GM23338 (cell line): ENCODE results near the gene PRPSAP1. TPM values are rescaled to one million over a fixed set of nuclear protein-coding genes. Genes with fewer than 3 reads are reported as not detected.

Source experiments
- ATAC-seq: fragments of 200-7000 bp; cut with Tn5 transposase; 3 replicates; pipeline ENCODE4 v1.9.1; 2020
- DNase-seq: peaks from one replicate; pipeline ENCODE4 v3.0.0-alpha.2; 2015; ENCODE audit warnings: low spot score
- H2AFZ ChIP-seq: fragments of 200-600 bp; sonication (generic); 2 replicates; pipeline ENCODE4 v1.8.0; 2016; ENCODE audit warnings: antibody characterized with exemption, mild to moderate bottlenecking, moderate library complexity
- H3F3A ChIP-seq: fragments of 200-600 bp; sonication (generic); replicated peaks from 2 replicates; pipeline ENCODE4 v1.8.0; 2017; ENCODE audit warnings: antibody characterized with exemption, mixed run types, low read depth
- H3K27ac ChIP-seq: fragments of 200-600 bp; sonication (generic); 2 replicates; pipeline ENCODE4 v1.6.1; 2016; ENCODE audit warnings: low read depth
- H3K27me3 ChIP-seq: fragments of 200-600 bp; sonication (generic); 2 replicates; pipeline ENCODE4 v1.8.0; 2016; ENCODE audit warnings: mild to moderate bottlenecking, mixed run types, moderate library complexity; ENCODE audit not compliant: insufficient read depth
- H3K36me3 ChIP-seq: fragments of 200-600 bp; sonication (generic); 2 replicates; pipeline ENCODE4 v1.8.0; 2016; ENCODE audit warnings: mild to moderate bottlenecking; ENCODE audit not compliant: insufficient read depth
- H3K4me1 ChIP-seq: fragments of 200-600 bp; sonication (generic); 2 replicates; pipeline ENCODE4 v1.8.0; 2016; ENCODE audit warnings: mild to moderate bottlenecking, moderate library complexity; ENCODE audit not compliant: insufficient read depth
- H3K4me2 ChIP-seq: fragments of 200-600 bp; sonication (generic); 2 replicates; pipeline ENCODE4 v1.7.1; 2017; ENCODE audit warnings: mixed run types
- H3K4me3 ChIP-seq: fragments of 200-600 bp; sonication (generic); 2 replicates; pipeline ENCODE4 v1.6.1; 2016; ENCODE audit warnings: mixed run types
- H3K79me2 ChIP-seq: fragments of 200-600 bp; sonication (generic); replicated peaks from 2 replicates; pipeline ENCODE4 v1.8.0; 2017; ENCODE audit warnings: mild to moderate bottlenecking; ENCODE audit not compliant: insufficient read depth
- H3K9me2 ChIP-seq: fragments of 200-600 bp; sonication (generic); 2 replicates; pipeline ENCODE4 v1.8.0; 2017; ENCODE audit not compliant: insufficient read depth
- H4K20me1 ChIP-seq: fragments of 200-600 bp; sonication (generic); replicated peaks from 2 replicates; pipeline ENCODE4 v1.8.0; 2017; ENCODE audit warnings: mild to moderate bottlenecking; ENCODE audit not compliant: insufficient read depth
- H3K27ac Mint-ChIP-seq: 2 replicates; pipeline ENCODE4 v1.8.0; 2020; ENCODE audit warnings: inconsistent platforms, mild to moderate bottlenecking, moderate library complexity, mixed read lengths
- H3K27me3 Mint-ChIP-seq: 3 replicates; pipeline ENCODE4 v1.8.0; 2022; ENCODE audit warnings: low read depth, mild to moderate bottlenecking, moderate library complexity, mixed read lengths, inconsistent platforms; ENCODE audit not compliant: insufficient read depth, poor library complexity
- H3K36me3 Mint-ChIP-seq: 3 replicates; pipeline ENCODE4 v1.8.0; 2021; ENCODE audit warnings: low read depth, mild to moderate bottlenecking, inconsistent platforms, moderate library complexity, mixed read lengths
- H3K4me1 Mint-ChIP-seq: 3 replicates; pipeline ENCODE4 v1.8.0; 2020; ENCODE audit warnings: mild to moderate bottlenecking, inconsistent platforms, mixed read lengths
- H3K4me3 Mint-ChIP-seq: 3 replicates; pipeline ENCODE4 v1.8.0; 2021; ENCODE audit warnings: moderate library complexity, mild to moderate bottlenecking, inconsistent platforms, mixed read lengths
- H3K9me3 Mint-ChIP-seq: 3 replicates; pipeline ENCODE4 v1.8.0; 2020; ENCODE audit warnings: moderate library complexity, mild to moderate bottlenecking, inconsistent platforms, mixed read lengths
- CREB1 ChIP-seq: fragments of 250-450 bp; sonication (Bioruptor Pico); IDR thresholded peaks from 2 replicates; pipeline ENCODE4 v1.5.0; 2020; ENCODE audit warnings: low read depth, mild to moderate bottlenecking, moderate library complexity
- EZH2 ChIP-seq: fragments of 200-600 bp; sonication (generic); IDR thresholded peaks from one replicate; pipeline ENCODE4 v1.8.0; 2017; ENCODE audit warnings: antibody characterized with exemption, mild to moderate bottlenecking, low read depth; ENCODE audit not compliant: unreplicated experiment
- EZH2phosphoT487 ChIP-seq: fragments of 200-600 bp; sonication (generic); IDR thresholded peaks from one replicate; pipeline ENCODE4 v1.8.1; 2018; ENCODE audit warnings: antibody characterized with exemption; ENCODE audit not compliant: unreplicated experiment
- JUNB ChIP-seq: IDR thresholded peaks from one replicate; pipeline ENCODE4 v1.6.1; 2016; ENCODE audit warnings: antibody characterized with exemption; ENCODE audit not compliant: unreplicated experiment
- NANOG ChIP-seq: IDR thresholded peaks from 2 replicates; pipeline ENCODE4 v1.6.1; 2016; ENCODE audit warnings: antibody characterized with exemption, borderline replicate concordance
- POLR2AphosphoS5 ChIP-seq: IDR thresholded peaks from 2 replicates; pipeline ENCODE4 v1.6.1; 2016; ENCODE audit warnings: antibody characterized with exemption, low read depth
- STAT1 ChIP-seq: IDR thresholded peaks from one replicate; pipeline ENCODE4 v1.6.1; 2016; ENCODE audit warnings: antibody characterized with exemption; ENCODE audit not compliant: unreplicated experiment
- ZNF114 ChIP-seq: fragments of 250-450 bp; sonication (Bioruptor Pico); IDR thresholded peaks from 2 replicates; pipeline ENCODE4 v1.5.0; 2020; ENCODE audit warnings: mild to moderate bottlenecking, moderate library complexity
- ZNF331 ChIP-seq: fragments of 250-450 bp; sonication (Bioruptor Pico); IDR thresholded peaks from 2 replicates; pipeline ENCODE4 v1.5.0; 2020; ENCODE audit warnings: low read depth, mild to moderate bottlenecking, moderate library complexity
- ZNF462 ChIP-seq: fragments of 250-450 bp; sonication (Bioruptor Pico); IDR thresholded peaks from 2 replicates; pipeline ENCODE4 v1.5.0; 2020; ENCODE audit warnings: mild to moderate bottlenecking, moderate library complexity
- polyA plus RNA-seq: library from polyadenylated mRNA; unstranded; fragments of >200 nt; fragmentation: Nextera tagmentation; extraction: Ambion mirVana; gene quantifications from 2 replicates; pipeline ENCODE4 v1.2.1, GENCODE V29; 2016
- total RNA-seq: library from RNA; depleted of rRNA; stranded (reverse); fragments of >200 nt; shearing (Covaris generic); gene quantifications from 2 replicates; pipeline ENCODE4 v1.2.3, GENCODE V29; 2014
- TF ChIP-seq, protein P1 (sequence below), 2 experiments: fragments of 200-600 bp in 1 of 2; sonication (generic) in 1 of 2; conservative IDR thresholded peaks; 2 replicates each; pipeline versions ENCODE4 v1.5.1 to v1.6.1; 2016 to 2017; ENCODE audit warnings: antibody characterized with exemption in 2 of 2, low read depth in 2 of 2, mild to moderate bottlenecking in 2 of 2, moderate library complexity in 1 of 2
- TF ChIP-seq, protein P2 (sequence below): IDR thresholded peaks from 2 replicates; pipeline ENCODE4 v1.6.1; 2016; ENCODE audit warnings: antibody characterized with exemption
- TF ChIP-seq, protein P3 (sequence below): IDR thresholded peaks from one replicate; pipeline ENCODE4 v1.6.1; 2018; ENCODE audit warnings: antibody characterized with exemption; ENCODE audit not compliant: unreplicated experiment

The PRPSAP1 gene
- total and polyA plus RNA-seq, 2 experiments from 2014 or later = 39.5 to 58.8 TPM

- no peak for DNase-seq
- TF ChIP-seq ZNF331 = no peak
- TF ChIP-seq ZNF462 (CRISPR knock-in tag) = no peak
- no peak for TF ChIP-seq STAT1
- no peak for TF ChIP-seq ZNF114 (CRISPR knock-in tag)
- TF ChIP-seq, protein P1, sequence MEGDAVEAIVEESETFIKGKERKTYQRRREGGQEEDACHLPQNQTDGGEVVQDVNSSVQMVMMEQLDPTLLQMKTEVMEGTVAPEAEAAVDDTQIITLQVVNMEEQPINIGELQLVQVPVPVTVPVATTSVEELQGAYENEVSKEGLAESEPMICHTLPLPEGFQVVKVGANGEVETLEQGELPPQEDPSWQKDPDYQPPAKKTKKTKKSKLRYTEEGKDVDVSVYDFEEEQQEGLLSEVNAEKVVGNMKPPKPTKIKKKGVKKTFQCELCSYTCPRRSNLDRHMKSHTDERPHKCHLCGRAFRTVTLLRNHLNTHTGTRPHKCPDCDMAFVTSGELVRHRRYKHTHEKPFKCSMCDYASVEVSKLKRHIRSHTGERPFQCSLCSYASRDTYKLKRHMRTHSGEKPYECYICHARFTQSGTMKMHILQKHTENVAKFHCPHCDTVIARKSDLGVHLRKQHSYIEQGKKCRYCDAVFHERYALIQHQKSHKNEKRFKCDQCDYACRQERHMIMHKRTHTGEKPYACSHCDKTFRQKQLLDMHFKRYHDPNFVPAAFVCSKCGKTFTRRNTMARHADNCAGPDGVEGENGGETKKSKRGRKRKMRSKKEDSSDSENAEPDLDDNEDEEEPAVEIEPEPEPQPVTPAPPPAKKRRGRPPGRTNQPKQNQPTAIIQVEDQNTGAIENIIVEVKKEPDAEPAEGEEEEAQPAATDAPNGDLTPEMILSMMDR (conservative IDR thresholded peaks at IDR 0.05; ENCODE audit: low read depth in 2 of 2) = no peak
- no peak for TF ChIP-seq EZH2phosphoT487
- no peak for TF ChIP-seq JUNB
- TF ChIP-seq CREB1 = no peak
- TF ChIP-seq, protein P2, sequence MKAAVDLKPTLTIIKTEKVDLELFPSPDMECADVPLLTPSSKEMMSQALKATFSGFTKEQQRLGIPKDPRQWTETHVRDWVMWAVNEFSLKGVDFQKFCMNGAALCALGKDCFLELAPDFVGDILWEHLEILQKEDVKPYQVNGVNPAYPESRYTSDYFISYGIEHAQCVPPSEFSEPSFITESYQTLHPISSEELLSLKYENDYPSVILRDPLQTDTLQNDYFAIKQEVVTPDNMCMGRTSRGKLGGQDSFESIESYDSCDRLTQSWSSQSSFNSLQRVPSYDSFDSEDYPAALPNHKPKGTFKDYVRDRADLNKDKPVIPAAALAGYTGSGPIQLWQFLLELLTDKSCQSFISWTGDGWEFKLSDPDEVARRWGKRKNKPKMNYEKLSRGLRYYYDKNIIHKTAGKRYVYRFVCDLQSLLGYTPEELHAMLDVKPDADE = no peak
- TF ChIP-seq NANOG = no peak
- no peak for TF ChIP-seq EZH2
- no peak for TF ChIP-seq POLR2AphosphoS5
- TF ChIP-seq, protein P3, sequence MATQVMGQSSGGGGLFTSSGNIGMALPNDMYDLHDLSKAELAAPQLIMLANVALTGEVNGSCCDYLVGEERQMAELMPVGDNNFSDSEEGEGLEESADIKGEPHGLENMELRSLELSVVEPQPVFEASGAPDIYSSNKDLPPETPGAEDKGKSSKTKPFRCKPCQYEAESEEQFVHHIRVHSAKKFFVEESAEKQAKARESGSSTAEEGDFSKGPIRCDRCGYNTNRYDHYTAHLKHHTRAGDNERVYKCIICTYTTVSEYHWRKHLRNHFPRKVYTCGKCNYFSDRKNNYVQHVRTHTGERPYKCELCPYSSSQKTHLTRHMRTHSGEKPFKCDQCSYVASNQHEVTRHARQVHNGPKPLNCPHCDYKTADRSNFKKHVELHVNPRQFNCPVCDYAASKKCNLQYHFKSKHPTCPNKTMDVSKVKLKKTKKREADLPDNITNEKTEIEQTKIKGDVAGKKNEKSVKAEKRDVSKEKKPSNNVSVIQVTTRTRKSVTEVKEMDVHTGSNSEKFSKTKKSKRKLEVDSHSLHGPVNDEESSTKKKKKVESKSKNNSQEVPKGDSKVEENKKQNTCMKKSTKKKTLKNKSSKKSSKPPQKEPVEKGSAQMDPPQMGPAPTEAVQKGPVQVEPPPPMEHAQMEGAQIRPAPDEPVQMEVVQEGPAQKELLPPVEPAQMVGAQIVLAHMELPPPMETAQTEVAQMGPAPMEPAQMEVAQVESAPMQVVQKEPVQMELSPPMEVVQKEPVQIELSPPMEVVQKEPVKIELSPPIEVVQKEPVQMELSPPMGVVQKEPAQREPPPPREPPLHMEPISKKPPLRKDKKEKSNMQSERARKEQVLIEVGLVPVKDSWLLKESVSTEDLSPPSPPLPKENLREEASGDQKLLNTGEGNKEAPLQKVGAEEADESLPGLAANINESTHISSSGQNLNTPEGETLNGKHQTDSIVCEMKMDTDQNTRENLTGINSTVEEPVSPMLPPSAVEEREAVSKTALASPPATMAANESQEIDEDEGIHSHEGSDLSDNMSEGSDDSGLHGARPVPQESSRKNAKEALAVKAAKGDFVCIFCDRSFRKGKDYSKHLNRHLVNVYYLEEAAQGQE = no peak
- Mint-ChIP-seq H3K27me3 (peaks cover 14% of the 10 kb centered on the region), H3K4me1 (peaks cover 14% of the 10 kb centered on the region; the same call in 2 of the 3 replicates), H3K4me3 (no peak overlapping the region), H3K36me3 (no peaks in the 10 kb centered on the region), H3K27ac (no peak overlapping the region), H3K9me3 (no peaks in the 10 kb centered on the region)
- Histone ChIP-seq H3K4me3 (no peak overlapping the region), H3K27me3 (no peaks in the 10 kb centered on the region), H2AFZ (no peak overlapping the region), H3K4me2 (no peak overlapping the region), H3K36me3 (no peaks in the 10 kb centered on the region), H3F3A (peaks cover under 1% of the 10 kb centered on the region; the same call in 1 of the 2 replicates), H3K9me2 (no peaks in the 10 kb centered on the region), H3K27ac (no peak overlapping the region), H3K4me1 (peaks cover 10% of the 10 kb centered on the region), H3K79me2 (no peaks in the 10 kb centered on the region), H4K20me1 (no peaks in the 10 kb centered on the region)
- no peak for ATAC-seq
Observed at GRCh38 chr17:76276069-76276431, 77.7 kb downstream of the PRPSAP1 start.
